ENCODE results near the gene TACC3.

Gene TACC3

DNA sequence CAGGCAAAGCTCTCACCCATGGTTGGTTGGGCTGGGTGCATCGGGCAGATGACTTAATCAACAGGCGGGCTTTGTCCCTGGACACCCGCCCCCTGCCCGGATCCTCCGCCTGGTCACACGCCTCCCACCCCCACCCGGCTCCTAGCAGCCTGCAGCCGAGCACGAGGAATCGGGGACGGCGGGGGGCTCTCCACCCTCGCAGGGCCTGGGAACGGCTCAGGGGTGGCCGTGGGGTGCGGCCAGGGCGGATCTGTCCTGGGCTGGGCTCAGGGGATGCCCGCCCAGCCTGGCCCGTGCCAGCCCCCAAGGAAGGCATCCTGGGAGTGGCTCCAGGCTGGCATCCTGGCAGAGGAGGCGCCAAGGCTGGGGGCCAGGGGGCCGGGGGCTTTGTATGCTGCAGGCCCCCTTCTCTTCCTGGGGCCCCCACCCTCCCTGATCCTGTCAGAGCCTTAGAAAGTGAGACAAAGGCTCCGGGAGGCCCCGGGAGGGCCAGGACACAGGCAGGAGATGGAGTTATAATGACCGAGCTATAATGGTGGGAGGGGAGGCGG is 39.3 kb downstream of the TACC3 start:
- DNase-seq (ENCODE audit: low spot score), result no peak

DNA sequence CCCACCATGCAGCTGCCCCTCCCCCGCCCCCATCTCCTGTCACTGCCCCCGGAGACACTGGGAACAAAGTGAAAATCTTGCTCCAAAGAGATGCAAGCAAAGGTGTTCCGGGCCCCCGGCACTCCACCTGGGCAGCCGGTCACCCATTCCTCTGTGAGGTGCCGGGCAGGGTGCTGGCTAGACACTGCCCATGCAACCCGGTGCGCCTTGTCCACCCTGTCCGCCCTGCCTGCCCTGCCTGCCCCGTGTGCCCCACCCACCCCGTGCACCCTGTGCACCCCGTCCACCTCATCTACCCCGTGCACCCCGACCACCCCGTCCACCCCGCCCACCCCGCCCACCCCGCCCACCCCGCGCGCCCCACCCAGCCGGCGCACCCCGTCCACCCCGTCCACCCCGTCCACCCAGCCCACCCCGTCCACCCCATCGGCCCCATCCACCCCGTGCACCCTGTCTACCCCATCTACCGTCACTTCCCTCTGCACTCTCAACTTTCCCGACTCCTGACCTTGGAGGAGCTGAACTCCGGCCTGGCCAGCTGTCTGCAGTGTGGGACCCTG is 39.9 kb downstream of the TACC3 start:
- DNase-seq (ENCODE audit: low spot score), result no peak

DNA sequence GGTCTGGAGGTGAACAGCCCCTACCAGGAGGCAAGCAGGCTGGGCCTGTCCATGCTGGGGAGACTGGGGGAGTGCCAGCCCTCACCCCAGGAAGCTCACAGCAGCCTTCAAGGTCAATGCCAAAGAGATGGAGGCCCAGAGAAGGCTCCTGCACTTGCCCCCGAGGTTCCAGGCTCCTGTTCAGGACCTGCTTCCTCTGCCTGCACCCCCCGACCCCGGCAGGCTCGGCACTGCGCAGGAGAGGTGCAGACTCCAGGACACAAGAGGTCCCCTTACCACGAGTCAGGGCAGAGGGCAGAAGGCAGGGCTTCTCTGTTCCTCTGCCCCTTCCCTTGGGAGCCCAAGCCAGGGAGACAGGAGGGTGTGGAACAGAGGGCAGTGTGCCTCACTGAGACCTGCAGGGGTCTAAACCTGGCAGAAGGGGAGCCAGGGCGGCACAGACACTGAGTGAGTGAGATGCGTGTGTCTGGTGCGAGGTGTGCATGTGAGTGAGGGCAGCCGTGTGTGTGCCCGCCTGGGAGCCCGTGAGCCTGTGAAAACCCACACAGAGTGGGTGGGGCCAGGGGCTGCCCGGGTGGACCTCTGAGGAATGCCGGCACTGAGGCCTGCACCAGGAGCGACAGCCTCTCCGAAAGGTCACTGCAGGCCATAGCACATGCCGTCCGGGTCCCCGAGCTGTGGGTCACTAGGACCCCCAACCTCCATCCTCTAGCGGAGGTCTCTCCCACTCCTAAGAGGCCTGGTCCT is 41.1 kb downstream of the TACC3 start:
- DNase-seq (ENCODE audit: low spot score), result no peak

DNA sequence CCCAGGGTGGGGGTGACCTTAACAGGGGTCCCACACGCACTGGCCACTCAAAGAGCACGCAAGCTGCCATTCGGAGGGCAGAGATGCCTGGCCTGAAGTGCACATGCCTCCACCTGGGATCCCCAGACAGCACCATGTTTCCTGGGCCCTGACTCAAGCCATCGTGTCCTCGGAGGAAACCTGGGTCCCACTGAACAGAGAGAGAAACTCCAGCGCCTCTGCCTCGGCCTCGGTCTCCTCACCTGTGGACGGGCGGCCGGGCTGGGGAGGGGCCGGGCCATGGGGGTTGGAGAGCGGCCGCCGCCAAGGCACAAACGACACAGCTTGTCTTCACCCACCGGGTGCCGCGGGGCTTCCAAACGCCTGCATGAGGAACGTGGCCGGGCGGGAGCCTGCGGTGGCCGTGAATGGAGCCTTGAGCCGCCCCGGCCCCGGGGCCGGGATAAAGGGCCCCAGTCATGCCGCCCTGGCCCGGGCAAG is 41.8 kb downstream of the TACC3 start:
- no peak for DNase-seq (ENCODE audit: low spot score)

DNA sequence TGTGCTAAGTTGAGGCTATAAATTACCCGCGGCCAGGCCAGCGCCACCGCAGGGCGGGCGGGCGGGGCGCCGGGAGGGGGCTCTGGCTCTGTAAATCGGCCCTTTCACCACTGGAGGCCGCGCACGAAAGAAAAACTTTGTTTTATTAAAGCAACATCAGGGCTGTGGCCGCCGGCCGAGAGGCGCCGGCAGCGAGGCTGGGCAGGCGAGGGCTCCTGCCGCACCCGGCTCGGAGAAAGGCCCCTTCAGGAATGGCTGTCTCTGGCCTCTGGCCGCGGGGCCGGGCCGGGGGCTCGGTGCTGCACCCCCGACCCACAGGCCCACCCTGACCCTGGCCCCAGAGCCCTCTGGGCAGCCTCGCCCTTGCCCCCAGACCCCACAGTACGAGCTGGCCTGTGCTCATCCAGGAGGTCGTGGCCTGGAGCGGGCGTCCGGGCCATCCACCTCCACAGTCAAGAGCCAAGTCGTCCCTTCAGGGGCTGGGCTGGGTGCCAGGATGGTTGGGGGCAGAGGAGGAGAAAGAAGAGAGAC is 42.3 kb downstream of the TACC3 start:
- DNase-seq (ENCODE audit: low spot score), result peak; percentile 62

DNA sequence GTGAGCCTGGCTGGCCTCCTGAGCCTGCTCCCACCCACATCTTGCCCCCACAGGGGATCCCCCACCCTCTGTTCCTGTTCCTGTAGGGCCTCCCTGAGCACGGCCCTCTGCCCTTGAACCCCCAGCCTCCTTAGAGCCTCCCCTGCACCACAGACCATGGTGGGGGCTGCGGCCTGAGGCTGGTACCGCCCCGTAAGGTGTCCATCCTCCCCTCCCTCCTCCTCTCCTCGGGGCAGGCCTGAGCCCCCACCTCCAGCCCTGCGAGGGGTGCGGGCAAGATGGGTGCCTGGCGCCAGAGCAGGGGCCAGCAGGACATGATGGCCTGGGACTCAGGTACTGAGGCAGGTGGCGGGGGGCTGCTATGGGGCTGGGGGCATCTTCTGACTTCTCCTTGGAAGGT is 43.3 kb downstream of the TACC3 start:
- no peak for DNase-seq (ENCODE audit: low spot score)

DNA sequence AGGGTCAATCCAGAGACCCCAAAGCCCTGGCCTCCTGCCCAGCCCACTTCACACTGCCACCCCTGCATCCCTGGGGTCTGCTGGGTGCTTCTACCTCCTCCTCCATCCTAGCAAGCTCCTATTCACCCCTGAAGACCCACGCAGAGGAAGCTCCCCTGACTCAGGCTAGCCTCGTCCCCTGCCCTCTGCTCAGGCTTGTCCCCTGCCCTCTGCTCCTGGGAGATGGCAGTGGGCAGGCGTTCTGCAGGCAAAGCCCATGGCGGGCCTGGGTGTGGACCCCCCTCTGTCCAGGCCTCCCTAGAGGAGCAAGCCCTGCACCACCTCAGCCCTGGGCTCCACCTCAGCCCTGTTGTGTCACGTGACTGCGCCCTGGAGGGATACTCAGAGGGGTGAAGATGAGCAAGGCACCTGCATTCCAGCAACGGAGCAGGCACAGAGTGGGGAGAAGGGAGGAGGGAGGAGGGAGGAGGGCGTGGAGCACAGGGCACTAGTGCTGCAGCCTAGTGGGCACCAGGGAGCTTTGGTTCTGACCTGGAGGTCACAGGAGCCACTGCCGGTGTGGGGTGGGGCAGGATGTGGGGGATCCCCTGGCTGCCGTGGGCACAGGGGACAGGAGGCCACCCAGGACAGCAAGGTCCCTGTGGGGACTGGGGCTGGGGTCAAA is 44.2 kb downstream of the TACC3 start:
- DNase-seq (ENCODE audit: low spot score), result no peak

DNA sequence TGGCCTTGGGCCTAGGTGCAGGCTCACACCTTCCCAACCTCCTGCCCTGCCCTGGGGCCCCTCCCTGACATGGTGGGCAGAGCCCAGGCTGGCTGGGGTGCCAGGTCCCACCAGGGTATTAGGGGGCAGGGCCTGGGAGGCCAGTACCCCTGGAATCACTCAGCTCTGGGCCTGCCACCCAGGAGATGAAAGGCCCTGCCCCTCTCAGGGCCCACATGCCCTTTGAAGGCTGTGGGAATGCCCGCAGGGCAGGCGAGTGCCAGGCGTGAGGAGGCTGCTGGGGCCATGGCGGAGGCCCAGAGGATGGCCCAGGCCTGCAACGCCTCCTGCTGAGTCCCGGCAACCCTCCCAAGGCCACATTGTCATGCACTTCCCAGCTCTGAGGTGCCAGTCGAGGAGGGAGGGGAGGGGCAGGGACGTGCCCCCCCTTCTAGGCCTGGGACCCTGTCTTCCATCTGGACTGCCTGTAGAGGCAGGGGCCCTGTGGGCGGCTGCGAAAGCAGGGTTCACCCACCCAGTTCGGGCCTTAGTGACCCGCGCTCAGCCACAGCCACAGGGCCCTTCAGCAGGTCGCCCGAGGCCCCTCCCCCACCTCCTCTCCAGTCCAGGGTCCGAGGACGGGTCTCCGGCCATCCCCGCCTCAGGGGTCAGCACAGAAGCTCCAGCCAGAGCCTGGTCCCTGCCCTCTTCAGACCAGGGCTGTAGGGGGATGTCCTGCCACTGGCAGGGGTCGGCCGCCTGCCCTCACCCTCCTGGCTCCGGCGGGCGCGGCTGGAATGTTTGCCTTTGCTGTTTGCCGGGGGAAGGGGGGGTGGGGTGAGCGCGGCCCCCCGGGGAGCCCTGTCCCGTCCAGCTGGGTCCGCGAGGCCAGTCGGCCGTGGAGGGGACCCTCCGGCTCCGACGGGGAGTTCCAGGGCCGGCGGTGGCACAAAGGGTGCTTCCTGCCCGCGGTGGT is 45.1 kb downstream of the TACC3 start:
- DNase-seq (ENCODE audit: low spot score), result no peak

DNA sequence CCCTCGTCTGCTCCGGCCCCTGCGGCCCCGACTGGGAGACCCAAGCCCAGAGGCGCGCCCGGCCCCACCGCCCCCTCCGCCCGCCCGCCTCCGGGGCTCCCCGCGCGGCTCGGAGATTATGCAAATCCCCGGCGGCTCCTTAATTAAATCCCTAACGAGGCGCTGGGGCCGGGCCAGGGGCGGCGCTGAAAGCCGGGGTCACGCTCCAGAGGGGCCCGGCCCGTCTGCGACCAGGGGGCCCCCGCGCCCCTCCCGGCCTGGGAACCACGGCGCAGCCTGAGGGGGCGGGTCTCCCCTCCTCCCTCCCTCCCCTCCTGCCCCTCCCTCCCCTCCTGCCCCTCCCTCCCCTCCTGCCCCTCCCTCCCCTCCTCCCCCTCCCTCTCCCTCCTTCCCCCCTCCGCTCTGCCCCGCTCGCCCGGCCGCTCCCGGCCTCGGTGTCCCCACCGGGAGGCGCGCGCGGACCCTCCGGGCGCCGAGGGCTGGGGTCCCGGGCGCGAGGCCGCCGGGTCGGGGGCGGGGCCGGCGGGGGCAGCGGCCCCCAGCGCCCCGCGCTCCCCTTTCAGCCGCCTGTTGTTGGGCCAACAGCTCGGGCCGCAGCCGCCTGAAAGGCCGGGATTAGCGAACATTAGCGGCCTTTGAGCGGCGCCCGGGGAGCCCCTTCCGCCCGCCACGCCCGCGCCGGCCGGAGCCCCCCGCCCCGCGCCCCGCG is 45.9 kb downstream of the TACC3 start:
- DNase-seq (ENCODE audit: low spot score), result no peak

DNA sequence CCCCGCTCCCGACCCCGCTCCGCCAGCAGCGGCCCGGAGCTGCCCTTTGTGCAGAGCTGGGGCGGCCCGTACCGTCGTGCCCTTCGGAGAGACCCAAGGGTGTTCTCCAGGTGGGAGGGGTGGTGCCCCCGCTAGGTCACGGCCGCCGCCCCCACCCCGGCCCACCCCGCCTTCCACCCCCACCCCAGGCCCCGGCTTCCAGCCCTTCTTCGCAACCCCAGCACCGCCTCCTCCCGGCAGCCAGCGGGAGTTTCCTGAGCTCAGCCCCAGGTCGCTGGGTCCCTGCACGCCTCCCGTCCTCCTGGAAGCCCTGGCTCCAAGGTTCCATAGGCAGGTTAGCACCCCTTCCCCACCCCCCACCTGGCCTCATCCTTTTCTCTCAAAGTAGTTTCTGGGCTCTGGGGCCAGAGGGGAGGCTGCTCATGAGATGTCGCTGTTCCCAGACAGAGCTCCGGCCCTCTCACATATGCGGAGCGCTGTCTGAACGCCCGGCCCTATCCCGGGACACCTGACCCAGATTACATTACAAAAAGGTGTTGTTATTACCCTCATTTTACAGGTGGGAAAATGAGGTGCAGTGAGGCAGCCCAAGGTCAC is 46.5 kb downstream of the TACC3 start:
- DNase-seq (ENCODE audit: low spot score), result no peak

DNA sequence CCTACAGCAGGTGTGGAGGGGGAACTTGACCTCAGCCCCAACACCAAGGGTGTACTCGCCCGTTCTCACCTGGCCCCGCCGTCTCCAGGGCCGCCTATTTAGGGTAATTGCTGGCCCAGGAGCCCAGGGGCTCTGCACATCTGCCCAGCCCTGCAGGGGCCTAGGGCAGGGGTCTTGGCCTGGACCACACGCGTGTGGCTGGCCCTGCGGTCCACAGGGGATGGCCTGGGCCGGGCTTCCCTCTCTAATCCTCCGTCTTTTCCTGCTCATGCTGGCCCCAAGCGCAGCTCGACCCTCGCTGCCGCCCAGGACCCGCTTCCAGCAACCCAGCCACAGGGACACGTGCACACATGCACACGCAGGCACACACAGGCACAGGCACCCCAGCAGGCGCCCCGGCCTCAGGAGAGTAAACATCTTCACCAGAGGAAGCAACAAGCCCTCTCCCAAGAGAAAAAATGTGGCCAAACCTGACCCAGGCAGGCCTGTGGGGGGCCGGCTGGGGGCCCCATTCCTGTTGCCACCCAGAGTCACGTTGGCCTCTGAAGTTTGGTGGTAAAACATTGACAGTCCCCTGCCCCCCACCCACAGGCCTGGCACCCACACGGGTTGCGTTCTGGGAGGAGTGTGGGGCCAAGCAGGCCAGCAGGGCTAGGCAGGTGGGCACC is 47.2 kb downstream of the TACC3 start:
- no peak for DNase-seq (ENCODE audit: low spot score)

DNA sequence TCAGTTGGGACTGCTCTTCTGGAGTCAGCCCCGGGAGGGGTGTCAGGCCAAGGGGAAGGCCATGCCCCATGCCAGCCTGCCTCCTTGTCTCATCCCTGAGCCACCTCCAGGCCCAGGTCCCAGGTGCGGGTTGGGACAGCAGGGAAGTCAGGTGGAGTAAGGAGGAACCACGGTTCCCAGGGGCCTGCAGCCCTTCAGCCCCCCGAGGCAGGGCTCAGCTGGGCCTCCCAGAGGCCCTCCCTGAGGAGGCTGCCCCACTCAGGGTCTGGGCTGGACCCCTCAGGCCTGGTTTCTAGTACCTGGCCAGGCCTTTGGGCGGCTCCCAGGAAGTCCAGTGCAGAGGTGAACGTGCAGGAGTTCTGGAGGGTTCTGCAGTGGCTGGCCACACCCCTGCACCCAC is 48.4 kb downstream of the TACC3 start:
- DNase-seq (ENCODE audit: low spot score), result no peak

DNA sequence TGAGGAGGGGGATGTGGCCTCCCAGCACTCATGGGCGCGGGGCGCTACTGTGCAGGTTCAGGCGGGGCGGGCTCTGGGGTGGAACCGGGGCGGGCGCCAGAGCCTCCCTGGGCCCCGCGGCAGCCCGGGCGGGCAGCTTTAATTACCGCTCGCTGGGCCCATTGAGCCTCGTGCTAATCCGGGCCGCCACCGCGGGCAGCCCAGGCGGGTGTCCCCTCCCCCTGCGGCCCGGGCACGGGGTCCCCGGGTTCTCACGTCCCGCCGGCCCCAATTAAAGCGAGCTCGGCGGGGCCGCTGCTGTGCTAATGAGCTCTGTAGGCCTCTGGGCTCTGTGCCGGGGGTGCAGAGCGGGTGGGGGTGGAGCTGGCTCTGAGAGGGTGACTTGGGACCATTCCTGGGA is 48.9 kb downstream of the TACC3 start:
- DNase-seq (ENCODE audit: low spot score), result no peak

DNA sequence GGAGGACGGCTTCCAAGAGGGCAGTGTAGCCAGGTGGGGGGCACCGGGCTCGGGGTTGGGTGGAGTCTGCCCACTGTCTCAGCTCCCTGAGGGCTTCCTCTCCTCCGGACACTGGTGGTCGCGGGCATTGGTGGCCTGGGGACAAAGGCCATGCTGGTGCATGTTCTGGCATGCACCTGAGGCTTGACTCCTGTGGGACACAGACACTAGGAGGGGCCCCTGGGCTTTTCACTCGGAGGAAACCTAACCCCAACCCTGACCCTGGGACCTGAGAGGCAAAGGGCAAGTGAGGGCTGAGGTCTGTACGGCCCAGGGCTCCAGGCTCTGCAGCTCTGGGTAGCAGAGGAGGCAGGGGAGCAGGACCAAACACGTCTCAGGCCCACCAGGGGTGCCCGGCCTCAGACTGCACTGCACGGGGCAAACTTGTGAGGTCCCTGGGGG is 49.5 kb downstream of the TACC3 start:
- no peak for DNase-seq (ENCODE audit: low spot score)

DNA sequence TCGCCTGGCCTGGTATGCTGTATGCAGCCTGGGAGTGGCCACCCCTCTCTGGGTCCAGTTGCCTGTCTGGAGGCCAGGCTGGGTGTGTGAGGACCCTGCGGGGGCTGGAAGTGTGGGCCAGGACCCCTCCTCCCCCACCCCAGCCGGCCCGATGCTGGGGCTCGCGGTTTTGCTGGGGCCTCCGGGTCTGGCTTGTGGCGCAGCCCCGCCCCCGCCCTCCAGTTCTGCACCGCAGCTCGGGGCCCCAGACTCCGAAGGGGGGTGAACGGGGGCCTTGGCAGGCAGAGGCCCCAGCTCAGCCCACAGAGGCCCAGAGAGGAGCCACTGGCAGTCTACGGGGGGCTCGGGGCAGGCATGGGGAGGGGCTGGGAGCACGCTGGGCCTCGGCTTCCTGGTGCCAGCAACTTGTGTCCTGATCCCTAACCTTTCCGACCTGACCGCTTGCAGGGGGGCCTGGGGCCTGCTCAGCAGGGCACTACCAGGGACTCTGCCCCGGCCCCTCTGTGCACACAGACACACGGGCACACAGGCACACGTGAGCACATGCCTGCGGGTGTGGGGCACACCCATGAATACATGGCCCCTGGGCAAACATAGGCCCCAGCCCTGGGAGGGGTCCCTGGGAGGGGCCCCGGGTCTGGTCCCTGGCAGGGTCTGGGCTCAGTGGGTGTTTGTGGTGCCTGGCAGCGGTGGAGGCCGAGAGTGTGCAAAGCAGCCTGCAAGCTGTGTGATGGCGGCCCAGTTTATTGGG is 50.4 kb downstream of the TACC3 start:
- DNase-seq (ENCODE audit: low spot score), result no peak

DNA sequence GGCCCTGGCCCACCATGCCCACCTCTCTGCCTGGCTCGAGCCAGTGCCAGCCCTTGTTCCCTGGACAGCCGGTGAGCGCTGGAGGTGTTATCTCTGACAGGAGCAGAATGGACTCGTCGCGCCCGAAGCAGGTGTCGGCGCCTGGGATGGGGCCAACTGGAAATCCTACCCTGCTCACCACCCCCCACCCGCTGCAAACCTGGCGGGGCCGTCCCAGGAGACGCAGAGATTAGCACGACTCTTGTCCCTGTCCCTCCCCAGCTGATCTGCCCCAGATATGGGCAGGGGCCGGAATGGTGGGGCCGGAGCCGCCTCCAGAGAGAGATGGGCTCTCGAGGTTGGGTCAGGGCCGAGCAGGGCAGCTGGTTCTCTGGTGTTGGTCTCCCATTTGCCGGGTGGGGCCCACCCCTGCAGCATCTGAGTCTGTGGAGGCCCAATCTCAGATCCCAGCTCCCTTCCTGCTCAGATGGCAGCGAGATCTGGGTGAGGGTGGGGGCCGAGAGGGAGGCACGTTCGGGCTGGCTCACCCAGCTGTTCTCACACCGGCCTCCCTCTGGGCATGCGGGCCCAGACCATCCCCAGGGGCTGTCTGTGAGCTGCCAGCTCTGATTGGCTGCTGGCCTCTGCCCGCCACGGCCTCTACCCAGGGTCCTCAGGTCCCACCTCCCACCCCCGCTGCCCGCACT is 51.7 kb downstream of the TACC3 start:
- DNase-seq (ENCODE audit: low spot score), result no peak

DNA sequence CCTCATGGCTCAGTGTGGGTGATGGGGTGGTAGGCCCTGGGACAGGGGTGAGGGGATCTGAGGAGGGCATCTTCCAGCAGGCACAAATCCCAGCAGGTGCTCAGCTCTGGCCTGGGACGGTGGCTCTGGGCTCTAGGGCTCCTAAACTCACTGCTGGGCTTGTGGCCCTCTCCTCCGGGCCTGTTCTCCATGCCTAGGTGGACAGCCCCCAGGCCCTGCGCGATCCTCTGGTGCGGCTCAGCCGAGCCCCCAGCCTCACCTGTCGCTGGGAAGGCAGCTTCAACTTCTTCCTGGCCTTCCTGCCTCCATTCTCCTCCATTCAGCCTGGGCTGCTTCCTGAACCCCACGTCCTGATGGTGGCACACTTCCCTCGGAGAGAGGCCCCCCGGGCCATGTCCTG is 52.4 kb downstream of the TACC3 start:
- no peak for DNase-seq (ENCODE audit: low spot score)

DNA sequence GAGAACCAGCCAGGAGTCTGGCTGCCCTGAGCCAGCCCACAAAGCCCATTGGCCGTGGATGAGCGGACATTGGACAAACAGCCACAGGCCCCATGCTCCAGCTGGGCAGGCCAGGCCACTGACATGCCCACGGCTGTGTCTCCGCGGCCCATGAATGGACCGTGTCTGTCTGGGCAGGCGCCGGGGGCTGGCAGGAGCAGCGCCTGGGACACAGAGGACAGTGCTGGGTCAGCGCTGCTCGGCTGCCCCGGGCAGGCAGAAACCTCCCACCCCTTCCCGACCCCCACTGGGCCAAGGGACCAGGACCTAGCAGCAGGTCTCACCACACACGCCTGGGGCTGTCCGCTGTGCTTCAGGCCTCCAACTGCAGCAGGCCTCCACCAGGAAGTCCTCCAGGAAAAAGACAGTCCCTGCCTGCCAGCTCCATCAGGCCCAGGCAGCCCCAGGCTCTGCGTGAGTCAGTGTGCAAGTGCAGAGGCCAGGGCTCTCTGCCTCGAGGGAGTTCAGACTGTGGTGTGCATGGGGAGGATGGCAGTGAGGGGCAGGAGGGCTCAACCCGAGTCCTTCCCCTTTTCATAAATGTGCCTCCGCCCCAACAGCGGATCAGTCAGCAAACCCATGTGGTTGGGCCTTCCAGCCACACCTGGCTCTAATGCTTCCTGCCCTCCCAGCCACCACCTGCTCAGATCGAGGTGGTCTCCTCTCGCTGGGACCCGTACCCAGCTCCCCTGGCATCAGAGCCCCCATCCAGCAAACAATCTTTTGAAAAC is 54.6 kb downstream of the TACC3 start:
- no peak for DNase-seq (ENCODE audit: low spot score)

All from COLO829 (cell line).